GM10248 (cell line): ENCODE measurements around the gene RXRA.

Experiments
- CTCF ChIA-PET: fragments of 300-600 bp; sonication (Branson Sonifier 250); formaldehyde crosslinking; extraction: SDS; loops from one replicate; lab custom pipeline; 2021; ENCODE audit warnings: antibody characterized with exemption; lab: Yijun Ruan, JAX
- POLR2A ChIA-PET: fragments of 350-650 bp; sonication (Branson Sonifier 250); formaldehyde crosslinking; extraction: SDS; loops from one replicate; lab custom pipeline; 2020; ENCODE audit warnings: antibody characterized with exemption; lab: Yijun Ruan, JAX
- DNase-seq: peaks from one replicate; pipeline ENCODE4 v3.0.0; 2012; ENCODE audit errors: extremely low spot score
- TF ChIP-seq, protein P1 (sequence below): IDR thresholded peaks from 2 replicates; pipeline ENCODE4 v1.5.1; 2012; ENCODE audit warnings: mild to moderate bottlenecking, low read depth; ENCODE audit errors: extremely low read depth, missing control alignments, control extremely low read depth

The RXRA gene

DNA sequence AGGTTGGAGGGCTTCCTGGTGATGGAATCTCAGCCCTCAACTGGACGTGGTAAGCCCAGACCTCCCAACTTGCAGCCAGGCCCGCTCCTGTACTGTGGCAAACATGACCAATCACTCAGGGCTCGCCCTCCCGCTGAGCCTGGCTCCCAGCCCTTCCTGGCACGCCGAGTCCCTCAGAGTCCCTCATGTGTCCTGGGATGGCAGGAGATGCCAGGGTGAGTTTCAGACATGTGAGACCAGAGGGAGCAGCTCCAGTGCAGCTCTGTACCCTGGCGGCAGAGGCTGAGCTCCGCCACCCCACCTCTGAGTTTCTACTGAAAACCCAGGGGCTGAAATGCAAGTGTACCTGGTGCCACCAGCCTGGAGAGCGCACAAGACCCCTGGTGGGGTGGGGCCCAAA, 42.0 kb upstream of the RXRA start:
- CTCF ChIA-PET: no interaction called here
- POLR2A ChIA-PET: no interaction called here
- TF ChIP-seq, protein P1, sequence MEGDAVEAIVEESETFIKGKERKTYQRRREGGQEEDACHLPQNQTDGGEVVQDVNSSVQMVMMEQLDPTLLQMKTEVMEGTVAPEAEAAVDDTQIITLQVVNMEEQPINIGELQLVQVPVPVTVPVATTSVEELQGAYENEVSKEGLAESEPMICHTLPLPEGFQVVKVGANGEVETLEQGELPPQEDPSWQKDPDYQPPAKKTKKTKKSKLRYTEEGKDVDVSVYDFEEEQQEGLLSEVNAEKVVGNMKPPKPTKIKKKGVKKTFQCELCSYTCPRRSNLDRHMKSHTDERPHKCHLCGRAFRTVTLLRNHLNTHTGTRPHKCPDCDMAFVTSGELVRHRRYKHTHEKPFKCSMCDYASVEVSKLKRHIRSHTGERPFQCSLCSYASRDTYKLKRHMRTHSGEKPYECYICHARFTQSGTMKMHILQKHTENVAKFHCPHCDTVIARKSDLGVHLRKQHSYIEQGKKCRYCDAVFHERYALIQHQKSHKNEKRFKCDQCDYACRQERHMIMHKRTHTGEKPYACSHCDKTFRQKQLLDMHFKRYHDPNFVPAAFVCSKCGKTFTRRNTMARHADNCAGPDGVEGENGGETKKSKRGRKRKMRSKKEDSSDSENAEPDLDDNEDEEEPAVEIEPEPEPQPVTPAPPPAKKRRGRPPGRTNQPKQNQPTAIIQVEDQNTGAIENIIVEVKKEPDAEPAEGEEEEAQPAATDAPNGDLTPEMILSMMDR: no peak
- no peak for DNase-seq

DNA sequence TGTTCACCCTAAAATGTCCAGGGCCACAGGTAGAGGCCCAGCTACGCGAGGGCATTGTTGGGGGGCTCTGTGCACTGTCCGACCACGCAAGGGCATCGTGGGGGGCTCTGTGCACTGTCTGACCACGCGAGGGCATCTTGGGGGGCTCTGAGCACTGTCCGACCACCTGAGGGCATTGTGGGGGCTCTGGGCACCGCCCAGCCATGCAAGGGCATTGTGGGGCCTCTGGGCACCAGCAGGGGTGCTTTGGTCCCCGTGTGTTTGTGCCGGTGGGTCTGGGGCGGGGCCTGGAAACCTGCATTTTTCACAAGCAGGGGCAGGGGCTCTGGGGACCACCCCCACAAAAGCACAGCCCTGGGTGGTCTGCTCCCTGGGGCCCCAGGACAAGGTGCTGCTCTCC, 41.5 kb upstream of the RXRA start:
- ChIA-PET CTCF (no interaction called here), POLR2A (no interaction called here)
- TF ChIP-seq, protein P1: no peak
- DNase-seq: no peak

DNA sequence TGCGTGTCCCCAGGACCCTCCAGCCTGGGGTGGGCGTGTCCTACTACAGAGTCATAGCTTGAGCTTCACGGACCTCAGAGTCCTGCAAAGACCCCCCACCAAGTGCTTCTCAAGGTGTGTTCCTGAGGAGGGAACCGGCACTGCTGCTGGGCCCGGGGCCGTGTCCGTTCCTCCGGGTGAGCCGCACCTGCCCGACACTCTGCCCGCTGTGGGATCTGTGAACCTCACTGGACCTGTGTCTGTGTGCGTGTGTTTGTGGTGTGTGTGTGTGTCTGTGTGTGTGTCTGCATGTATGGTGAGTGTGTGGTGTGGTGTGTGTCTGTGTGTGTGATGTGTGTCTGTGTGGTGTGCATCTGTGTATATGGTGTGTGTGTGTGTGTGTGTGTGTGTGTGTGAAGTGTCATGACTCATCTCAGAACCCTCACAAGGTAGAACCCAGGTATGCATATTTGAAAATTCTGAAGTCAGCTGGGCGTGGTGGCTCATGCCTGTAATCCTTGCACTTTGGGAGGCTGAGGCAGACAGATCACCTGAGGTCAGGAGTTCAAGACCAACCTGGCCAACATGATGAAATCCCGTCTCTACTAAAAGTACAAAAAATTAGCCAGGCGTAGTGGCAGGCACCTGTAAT, 40.9 kb upstream of the RXRA start:
- TF ChIP-seq, protein P1: no peak
- DNase-seq: no peak
- POLR2A ChIA-PET: no interaction called here
- CTCF ChIA-PET: no interaction called here

DNA sequence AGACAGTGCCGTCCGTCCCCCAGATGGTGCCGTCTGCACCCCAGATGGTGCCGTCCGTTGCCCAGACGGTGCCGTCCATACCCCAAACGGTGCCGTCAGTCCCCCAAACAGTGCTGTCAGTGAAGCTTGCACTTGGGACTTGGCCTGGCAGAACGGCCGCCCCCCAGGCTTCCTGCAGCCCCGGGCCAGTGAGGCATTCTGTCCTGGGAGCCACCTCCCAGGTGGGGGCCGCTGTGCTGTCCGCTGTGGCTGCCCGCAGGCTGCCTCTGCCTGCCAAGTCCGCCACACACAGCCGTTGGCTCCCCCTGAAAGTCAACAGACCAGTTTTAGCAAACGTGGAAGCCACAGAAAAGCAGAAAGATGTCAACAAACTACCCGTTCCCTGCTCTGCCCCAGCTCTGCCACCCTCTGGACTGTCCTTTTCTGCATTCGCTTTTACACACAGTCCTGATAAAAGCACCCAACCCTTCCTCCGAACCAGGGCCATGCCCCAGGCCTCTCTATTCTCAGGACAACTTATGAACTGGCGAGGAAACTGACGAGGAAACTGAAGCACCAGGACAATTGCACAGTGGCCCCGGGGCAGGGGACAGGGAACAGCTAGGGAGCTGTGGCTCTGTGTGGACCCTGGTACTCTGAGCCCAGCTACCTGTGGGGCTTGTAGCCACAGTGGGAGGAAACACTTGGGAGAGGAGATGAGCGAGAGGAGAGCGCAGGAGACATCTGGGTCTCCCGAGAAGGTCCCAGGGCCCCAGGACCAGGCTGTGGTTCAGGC, 39.6 kb upstream of the RXRA start:
- DNase-seq: no peak
- ChIA-PET CTCF (no interaction called here), POLR2A (interaction anchor here (0.5 kb wide), 1 partner anchor 980 kb away, joined by 3 read pairs; no protein-coding TSS in a partner anchor)
- TF ChIP-seq, protein P1: no peak

DNA sequence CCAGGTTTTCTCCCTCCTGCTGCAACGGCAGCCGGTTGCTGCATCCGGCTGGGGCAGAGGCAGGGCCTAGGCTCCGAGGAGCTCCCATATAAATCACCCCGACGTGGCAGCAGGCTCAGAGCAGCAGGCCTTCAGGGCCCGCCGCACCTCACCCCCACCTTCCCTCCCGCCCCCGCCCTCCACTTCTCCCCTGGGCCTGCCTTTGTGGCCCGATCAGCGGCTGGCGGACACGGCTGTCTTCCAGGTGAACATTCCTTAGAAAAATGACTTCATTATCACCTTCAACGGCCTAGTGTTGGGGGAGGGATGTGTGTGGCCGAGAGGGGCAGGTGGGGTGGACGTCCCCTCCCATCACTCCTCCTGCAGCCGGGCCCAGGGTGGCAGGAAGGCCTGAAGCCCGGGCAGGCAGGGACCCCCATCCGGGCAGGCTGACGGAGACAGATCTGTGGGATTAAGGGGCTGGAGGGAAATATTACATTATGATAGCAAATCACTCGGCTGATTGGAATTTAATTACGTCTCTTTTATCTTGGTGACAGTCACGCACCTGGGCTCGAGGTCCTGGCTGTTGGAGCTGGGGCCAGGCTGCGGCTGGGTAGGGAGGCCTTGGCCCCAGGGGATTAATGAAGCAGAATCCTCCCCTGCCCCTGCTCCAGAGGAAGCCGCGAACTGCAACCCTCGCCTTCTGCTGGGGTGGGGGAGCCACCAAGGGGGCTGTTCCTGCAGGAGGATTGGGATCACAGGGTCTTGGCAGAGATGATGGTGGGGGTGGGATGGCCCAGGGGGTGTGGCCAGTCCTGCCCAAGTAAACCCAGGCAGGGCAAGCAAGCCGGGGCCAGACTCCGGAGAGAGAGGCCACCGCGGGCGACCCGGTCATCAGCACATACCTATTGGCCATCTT, 38.4 kb upstream of the RXRA start:
- ChIA-PET POLR2A (no interaction called here), CTCF (no interaction called here)
- TF ChIP-seq, protein P1: no peak
- DNase-seq: no peak

DNA sequence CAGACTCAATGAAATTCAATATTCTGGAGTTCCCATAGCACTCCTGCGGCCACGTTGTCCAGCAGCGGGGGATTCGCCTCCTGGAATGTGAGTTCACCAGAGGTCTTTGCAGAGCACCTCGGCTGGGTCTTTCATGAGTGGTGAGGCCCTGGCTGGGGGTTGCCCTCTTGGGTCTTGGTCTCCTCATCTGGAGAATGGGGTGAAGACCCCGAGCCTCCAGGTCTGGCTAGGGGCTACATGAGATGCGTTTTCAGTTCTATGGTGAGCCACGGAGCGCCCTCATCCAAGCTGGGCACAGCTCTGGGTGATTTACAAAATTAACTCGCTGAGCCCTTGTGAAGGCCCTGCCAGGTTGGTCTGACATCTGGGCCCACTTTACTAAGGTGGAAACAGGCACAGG, 37.5 kb upstream of the RXRA start:
- TF ChIP-seq, protein P1: no peak
- ChIA-PET CTCF (no interaction called here), POLR2A (no interaction called here)
- no peak for DNase-seq
